Mesenchymal stem cell (in vitro differentiated cells and primary cell): ENCODE data around the gene CENPE.
A peak's percentile ranks its signal among the peaks of the same experiment; 100 is the strongest.

Source experiments
- DNase-seq: peaks from one replicate; pipeline ENCODE4 v3.0.0-alpha.2; 2013
- H2AFZ ChIP-seq: one replicate; pipeline ENCODE4 v1.6.1; 2013; ENCODE audit warnings: low read depth, mild to moderate bottlenecking, control low read depth, inconsistent platforms, low read length, moderate library complexity
- H2AK5ac ChIP-seq: 2 replicates; pipeline ENCODE4 v1.6.1; 2013; ENCODE audit warnings: low read length, moderate library complexity, mild to moderate bottlenecking, inconsistent platforms; ENCODE audit not compliant: severe bottlenecking
- H2BK120ac ChIP-seq: one replicate; pipeline ENCODE4 v1.6.1; 2013; ENCODE audit warnings: low read depth, mild to moderate bottlenecking, inconsistent platforms, low read length, moderate library complexity
- H2BK12ac ChIP-seq, 2 experiments: one replicate each; pipeline ENCODE4 v1.6.1; 2013; ENCODE audit warnings: inconsistent platforms in 2 of 2, low read length in 2 of 2, mild to moderate bottlenecking in 2 of 2, moderate library complexity in 2 of 2, control low read depth in 1 of 2
- H2BK15ac ChIP-seq: one replicate; pipeline ENCODE4 v1.6.1; 2013; ENCODE audit warnings: mild to moderate bottlenecking, low read depth, inconsistent platforms; ENCODE audit not compliant: poor library complexity, severe bottlenecking
- H2BK5ac ChIP-seq: 2 replicates; pipeline ENCODE4 v1.6.1; 2013; ENCODE audit warnings: low read depth, mild to moderate bottlenecking, low read length, control low read depth, inconsistent platforms; ENCODE audit not compliant: poor library complexity, severe bottlenecking
- H3K14ac ChIP-seq, 2 experiments: one replicate each; pipeline ENCODE4 v1.6.1; 2013; ENCODE audit warnings: inconsistent platforms in 2 of 2, low read length in 2 of 2, control low read depth in 1 of 2, mild to moderate bottlenecking in 1 of 2, moderate library complexity in 1 of 2
- H3K18ac ChIP-seq, 2 experiments: one replicate each; pipeline ENCODE4 v1.6.1; 2013; ENCODE audit warnings: inconsistent platforms in 2 of 2, low read length in 2 of 2, control low read depth in 1 of 2, low read depth in 1 of 2, mild to moderate bottlenecking in 1 of 2
- H3K23ac ChIP-seq, 2 experiments: one replicate each; pipeline ENCODE4 v1.6.1; 2013; ENCODE audit warnings: inconsistent platforms in 2 of 2, low read length in 2 of 2, mild to moderate bottlenecking in 2 of 2, moderate library complexity in 2 of 2, control low read depth in 1 of 2
- H3K27ac ChIP-seq: 2 replicates; pipeline ENCODE4 v1.5.1; 2013; ENCODE audit warnings: mild to moderate bottlenecking, moderate library complexity, low read length, control low read depth, inconsistent platforms; ENCODE audit not compliant: poor library complexity, severe bottlenecking
- H3K27me3 ChIP-seq, 2 experiments: 2 replicates each; pipeline versions ENCODE4 v1.6.1 to v1.7.0; 2013; ENCODE audit warnings: low read length in 2 of 2, mild to moderate bottlenecking in 2 of 2, moderate library complexity in 2 of 2, control low read depth in 1 of 2, inconsistent platforms in 1 of 2; ENCODE audit not compliant: control insufficient read depth in 1 of 2, insufficient read depth in 1 of 2
- H3K36me3 ChIP-seq, 2 experiments: 2 replicates each; pipeline versions ENCODE4 v1.6.1 to v1.7.0; 2013; ENCODE audit warnings: low read length in 2 of 2, control low read depth in 1 of 2, inconsistent platforms in 1 of 2, low read depth in 1 of 2, mild to moderate bottlenecking in 1 of 2; ENCODE audit not compliant: insufficient read depth in 2 of 2, control insufficient read depth in 1 of 2
- H3K4ac ChIP-seq, 2 experiments: one replicate each; pipeline ENCODE4 v1.6.1; 2013; ENCODE audit warnings: inconsistent platforms in 2 of 2, low read length in 2 of 2, mild to moderate bottlenecking in 2 of 2, moderate library complexity in 2 of 2, control low read depth in 1 of 2, low read depth in 1 of 2
- H3K4me1 ChIP-seq: 2 replicates; pipeline ENCODE4 v1.6.1; 2013; ENCODE audit warnings: low read depth, low read length, control low read depth; ENCODE audit not compliant: control insufficient read depth, insufficient read depth
- H3K4me2 ChIP-seq: 2 replicates; pipeline ENCODE4 v1.6.1; 2013; ENCODE audit warnings: low read length, mild to moderate bottlenecking, inconsistent platforms; ENCODE audit not compliant: poor library complexity, severe bottlenecking
- H3K4me3 ChIP-seq, 2 experiments: 2 replicates each; pipeline versions ENCODE4 v1.5.1 to v1.7.0; 2013; ENCODE audit warnings: low read length in 2 of 2, mild to moderate bottlenecking in 2 of 2, control low read depth in 1 of 2, low read depth in 1 of 2; ENCODE audit not compliant: insufficient read depth in 1 of 2
- H3K79me1 ChIP-seq: replicated peaks from 2 replicates; pipeline ENCODE4 v1.6.1; 2013; ENCODE audit warnings: mild to moderate bottlenecking, control low read depth, low read length, inconsistent platforms; ENCODE audit not compliant: poor library complexity, severe bottlenecking
- H3K9ac ChIP-seq: 2 replicates; pipeline ENCODE4 v1.7.0; 2013; ENCODE audit warnings: mild to moderate bottlenecking, low read length, moderate library complexity
- H3K9me3 ChIP-seq: 2 replicates; pipeline ENCODE4 v1.7.0; 2013; ENCODE audit warnings: mild to moderate bottlenecking, low read length; ENCODE audit not compliant: control insufficient read depth
- H4K8ac ChIP-seq: one replicate; pipeline ENCODE4 v1.6.1; 2013; ENCODE audit warnings: inconsistent platforms, mild to moderate bottlenecking, low read length, moderate library complexity
- H4K91ac ChIP-seq: one replicate; pipeline ENCODE4 v1.6.1; 2013; ENCODE audit warnings: mild to moderate bottlenecking, low read length, inconsistent platforms
- WGBS: methylation state at CpG from one replicate; pipeline ENCODE4 v1.1.7; 2013; ENCODE audit warnings: mixed read lengths; 5-methylcytosine and 5-hydroxymethylcytosine counted together

The CENPE gene

DNA sequence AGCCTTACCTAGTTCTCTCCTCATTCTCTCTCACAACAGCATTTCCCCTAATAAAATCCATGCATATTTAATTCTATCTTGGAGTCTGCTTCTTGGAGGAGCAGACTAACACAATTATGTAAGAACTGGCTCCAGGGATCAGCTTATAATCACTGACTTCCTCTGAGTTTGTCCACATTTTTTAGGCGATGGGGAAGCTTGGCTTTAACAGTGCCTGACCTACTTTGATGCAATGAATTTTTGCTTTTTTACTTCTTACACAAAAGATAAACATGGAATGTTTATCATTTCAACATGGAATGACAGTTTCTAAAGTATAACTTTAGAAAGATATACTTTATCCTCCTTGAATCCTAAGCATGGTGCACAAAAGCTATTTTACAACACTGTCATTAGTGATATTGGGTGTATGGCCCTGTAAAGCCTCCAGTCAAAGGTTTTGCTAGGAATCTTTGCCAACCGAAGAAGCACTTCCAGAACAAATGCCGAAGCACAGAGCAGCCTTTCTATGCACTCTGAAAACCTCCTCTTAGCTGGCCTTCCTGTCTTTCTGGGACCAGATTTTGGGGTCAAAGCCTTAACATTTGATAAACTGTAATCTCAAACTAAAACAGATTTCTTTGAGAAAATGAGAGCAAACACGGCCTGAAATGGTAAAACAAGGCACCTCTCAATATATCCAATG, 99.2 kb downstream of the CENPE start:
- H3K9ac ChIP-seq: peak overlapping the region; percentile 90
- peaks cover 11% of the 10 kb centered on the region for H3K4me1 ChIP-seq
- WGBS: 55% methylated on average over 3 of the region's 4 CpGs
- no peak overlapping the region for H2BK12ac ChIP-seq
- no peak overlapping the region for H4K8ac ChIP-seq
- peak overlapping the region; percentile 79 for H3K4me2 ChIP-seq
- peaks cover 19% of the 10 kb centered on the region for H3K79me1 ChIP-seq
- H3K4me3 ChIP-seq: peak overlapping the region in 1 of 2 experiments; percentile 76
- H2AFZ ChIP-seq: no peak overlapping the region
- H2BK5ac ChIP-seq: no peak overlapping the region
- H3K27ac ChIP-seq: no peak overlapping the region
- H3K23ac ChIP-seq: no peak overlapping the region
- no peak overlapping the region for H2BK15ac ChIP-seq
- no peaks in the 10 kb centered on the region for H3K27me3 ChIP-seq
- H3K36me3 ChIP-seq: peaks cover 0 to 8% of the 10 kb centered on the region in 2 experiments
- peak; percentile 24 for DNase-seq
- H2AK5ac ChIP-seq: peak overlapping the region; percentile 36
- H3K18ac ChIP-seq: peak overlapping the region; percentile 4 to 48
- no peak overlapping the region for H4K91ac ChIP-seq
- H3K14ac ChIP-seq: peak overlapping the region in 1 of 2 experiments; percentile 11
- no peaks in the 10 kb centered on the region for H3K9me3 ChIP-seq
- peak overlapping the region in 1 of 2 experiments; percentile 21 for H3K4ac ChIP-seq
- H2BK120ac ChIP-seq: no peak overlapping the region

DNA sequence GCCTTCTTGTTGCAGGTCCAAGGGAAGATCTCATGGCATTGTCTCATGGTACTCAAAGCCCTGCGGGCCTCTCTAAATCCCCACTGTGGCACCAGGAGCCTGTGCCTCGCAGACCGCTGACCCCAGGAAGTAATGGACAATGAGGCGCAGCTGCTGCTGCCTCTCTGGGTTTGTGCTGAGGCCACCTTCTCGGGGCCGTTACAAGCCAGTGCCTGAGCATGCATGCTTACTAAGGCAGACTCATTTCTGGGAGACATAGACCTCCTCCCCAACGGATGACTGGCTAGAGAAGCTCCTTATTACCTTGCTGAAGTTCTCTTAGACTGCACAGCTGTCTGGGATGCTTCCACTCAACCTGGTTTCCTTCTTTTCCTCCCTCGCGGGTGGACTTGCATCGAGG, 99.8 kb downstream of the CENPE start:
- DNase-seq: no peak
- H2AK5ac ChIP-seq: peak overlapping the region; percentile 68
- whole genome bisulfite sequencing: 92% methylated on average over 10 of the region's 10 CpGs
- H2AFZ ChIP-seq: no peak overlapping the region
- peaks cover 20% of the 10 kb centered on the region for H3K79me1 ChIP-seq
- H3K9me3 ChIP-seq: no peaks in the 10 kb centered on the region
- peak overlapping the region in 1 of 2 experiments; percentile 11 for H3K14ac ChIP-seq
- H3K4me2 ChIP-seq: peak overlapping the region; percentile 10
- no peak overlapping the region for H2BK120ac ChIP-seq
- peak overlapping the region in 1 of 2 experiments; percentile 76 for H3K4me3 ChIP-seq
- H3K27ac ChIP-seq: no peak overlapping the region
- peaks cover 11% of the 10 kb centered on the region for H3K4me1 ChIP-seq
- H3K9ac ChIP-seq: peak overlapping the region; percentile 90
- no peaks in the 10 kb centered on the region for H3K27me3 ChIP-seq
- peak overlapping the region in 1 of 2 experiments; percentile 10 for H2BK12ac ChIP-seq
- H2BK15ac ChIP-seq: no peak overlapping the region
- H4K91ac ChIP-seq: no peak overlapping the region
- H3K18ac ChIP-seq: peak overlapping the region; percentile 4 to 48
- H3K36me3 ChIP-seq: peaks cover 0 to 11% of the 10 kb centered on the region in 2 experiments
- H3K4ac ChIP-seq: peak overlapping the region in 1 of 2 experiments; percentile 21
- no peak overlapping the region for H3K23ac ChIP-seq
- H2BK5ac ChIP-seq: no peak overlapping the region
- H4K8ac ChIP-seq: no peak overlapping the region

GRCh38 chr4:103097112-103097511, 101.0 kb downstream of the CENPE start:
- no peak overlapping the region for H4K91ac ChIP-seq
- 96% methylated on average over 1 of the region's 2 CpGs for WGBS

GRCh38 chr4:103095080-103095479, 103.1 kb downstream of the CENPE start:
- DNase-seq: no peak
- no peak overlapping the region for H2AK5ac ChIP-seq
- H3K27me3 ChIP-seq: no peaks in the 10 kb centered on the region
- H2BK15ac ChIP-seq: no peak overlapping the region
- H4K91ac ChIP-seq: no peak overlapping the region
- no peak overlapping the region for H2AFZ ChIP-seq
- H2BK12ac ChIP-seq: no peak overlapping the region
- H3K9me3 ChIP-seq: no peaks in the 10 kb centered on the region
- H3K79me1 ChIP-seq: peaks cover 21% of the 10 kb centered on the region
- no peak overlapping the region for H3K27ac ChIP-seq
- no peak overlapping the region for H3K23ac ChIP-seq
- no peak overlapping the region for H3K18ac ChIP-seq
- 100% methylated on average over 3 of the region's 3 CpGs for WGBS
- H2BK120ac ChIP-seq: no peak overlapping the region
- no peak overlapping the region for H3K9ac ChIP-seq
- H3K4me1 ChIP-seq: peaks cover 13% of the 10 kb centered on the region
- H2BK5ac ChIP-seq: no peak overlapping the region
- peaks cover 5 to 30% of the 10 kb centered on the region in 2 experiments for H3K36me3 ChIP-seq
- no peak overlapping the region for H4K8ac ChIP-seq
- H3K4me2 ChIP-seq: no peak overlapping the region
- no peak overlapping the region for H3K4me3 ChIP-seq
- H3K4ac ChIP-seq: no peak overlapping the region
- H3K14ac ChIP-seq: no peak overlapping the region

More at GRCh38 chr4:103097112-103097511, 101.0 kb downstream of the CENPE start:
- Histone ChIP-seq H2AFZ (no peak overlapping the region), H3K4me2 (no peak overlapping the region), H2BK12ac (no peak overlapping the region), H3K14ac (no peak overlapping the region), H3K79me1 (peaks cover 21% of the 10 kb centered on the region), H3K9me3 (no peaks in the 10 kb centered on the region), H3K36me3 (peaks cover 0 to 11% of the 10 kb centered on the region in 2 experiments), H3K18ac (no peak overlapping the region), H3K9ac (no peak overlapping the region), H3K23ac (no peak overlapping the region), H2BK5ac (no peak overlapping the region), H4K8ac (no peak overlapping the region), H3K27me3 (no peaks in the 10 kb centered on the region), H2BK120ac (no peak overlapping the region), H3K4me1 (peaks cover 11% of the 10 kb centered on the region), H3K4ac (no peak overlapping the region), H2AK5ac (no peak overlapping the region), H3K27ac (no peak overlapping the region), H3K4me3 (no peak overlapping the region), H2BK15ac (no peak overlapping the region)
- DNase-seq: no peak
